Fibroblast of skin of right biceps (primary cell): ENCODE measurements around the gene SRF.

Experiments
- DNase-seq: peaks from one replicate; pipeline ENCODE4 v3.0.0-alpha.2; 2013

The SRF gene

GRCh38 chr6:43184268-43184985 is 13.4 kb downstream of the SRF start:
- no peak for DNase-seq

- DNase-seq = no peak
Measured at GRCh38 chr6:43185391-43185985, 14.4 kb downstream of the SRF start.

- no peak for DNase-seq
Measured at GRCh38 chr6:43186019-43186418, 14.9 kb downstream of the SRF start.

GRCh38 chr6:43186706-43187105 is 15.6 kb downstream of the SRF start:
- no peak for DNase-seq

- no peak for DNase-seq
Measured at GRCh38 chr6:43187821-43188220, 16.8 kb downstream of the SRF start.

- DNase-seq = no peak
Measured at GRCh38 chr6:43188426-43188825, 17.4 kb downstream of the SRF start.

GRCh38 chr6:43189776-43190304 is 18.8 kb downstream of the SRF start:
- no peak for DNase-seq

- no peak for DNase-seq
Measured at GRCh38 chr6:43192911-43193310, 21.8 kb downstream of the SRF start.

GRCh38 chr6:43193929-43194328 is 22.9 kb downstream of the SRF start:
- DNase-seq = no peak

- no peak for DNase-seq
Measured at GRCh38 chr6:43196337-43196736, 25.3 kb downstream of the SRF start.

- DNase-seq = no peak
Measured at GRCh38 chr6:43199912-43200311, 28.8 kb downstream of the SRF start.

GRCh38 chr6:43200541-43200940 is 29.5 kb downstream of the SRF start:
- no peak for DNase-seq

GRCh38 chr6:43202451-43202850 is 31.4 kb downstream of the SRF start:
- no peak for DNase-seq

- no peak for DNase-seq
Measured at GRCh38 chr6:43203029-43203717, 32.1 kb downstream of the SRF start.

- DNase-seq = no peak
Measured at GRCh38 chr6:43203718-43204095, 32.6 kb downstream of the SRF start.

- no peak for DNase-seq
Measured at GRCh38 chr6:43204271-43205105, 33.4 kb downstream of the SRF start.

- no peak for DNase-seq
Measured at GRCh38 chr6:43205849-43206248, 34.8 kb downstream of the SRF start.

- DNase-seq = no peak
Measured at GRCh38 chr6:43207286-43207685, 36.2 kb downstream of the SRF start.

- DNase-seq = no peak
Measured at GRCh38 chr6:43211955-43212354, 40.9 kb downstream of the SRF start.

- no peak for DNase-seq
Measured at GRCh38 chr6:43213431-43213830, 42.4 kb downstream of the SRF start.

GRCh38 chr6:43215066-43215465 is 44.0 kb downstream of the SRF start:
- no peak for DNase-seq

GRCh38 chr6:43216200-43216599 is 45.1 kb downstream of the SRF start:
- no peak for DNase-seq

- DNase-seq = no peak
Measured at GRCh38 chr6:43217351-43217750, 46.3 kb downstream of the SRF start.
